Adipocyte (in vitro differentiated cells): ENCODE measurements around the gene RAB26.
A peak's percentile ranks its signal among the peaks of the same experiment; 100 is the strongest.
"Not testable (repeated sequence)": the region's sequence is repeated elsewhere in the genome, so short reads cannot be mapped to it uniquely, and the experiment has no call there.

Experiments
- DNase-seq: peaks from one replicate; pipeline ENCODE4 v3.0.0-alpha.2; 2015; ENCODE audit warnings: low read depth
- H3K27me3 ChIP-seq: replicated peaks from 2 replicates; pipeline ENCODE4 v1.7.0; 2013; ENCODE audit warnings: mild to moderate bottlenecking, low read length, moderate library complexity; ENCODE audit not compliant: control insufficient read depth, insufficient read depth
- H3K36me3 ChIP-seq: 2 replicates; pipeline ENCODE4 v1.7.0; 2013; ENCODE audit warnings: low read length, mild to moderate bottlenecking, moderate library complexity; ENCODE audit not compliant: control insufficient read depth, insufficient read depth, severe bottlenecking
- H3K4me1 ChIP-seq: 2 replicates; pipeline ENCODE4 v1.7.0; 2013; ENCODE audit warnings: mild to moderate bottlenecking, low read length, moderate library complexity; ENCODE audit not compliant: control insufficient read depth, insufficient read depth
- H3K4me3 ChIP-seq: 2 replicates; pipeline ENCODE4 v1.7.0; 2013; ENCODE audit warnings: mild to moderate bottlenecking, low read length, moderate library complexity
- H3K9ac ChIP-seq: 2 replicates; pipeline ENCODE4 v1.7.0; 2013; ENCODE audit warnings: mild to moderate bottlenecking, low read length, moderate library complexity
- H3K9me3 ChIP-seq: 2 replicates; pipeline ENCODE4 v1.7.0; 2013; ENCODE audit warnings: mild to moderate bottlenecking, low read length, moderate library complexity; ENCODE audit not compliant: control insufficient read depth

The RAB26 gene

GRCh38 chr16:2126928-2127556 is 21.4 kb upstream of the RAB26 start:
- H3K4me3 ChIP-seq, H3K9me3 ChIP-seq, H3K36me3 ChIP-seq, H3K27me3 ChIP-seq, DNase-seq: not testable (repeated sequence)
- Histone ChIP-seq H3K4me1 (peaks cover 38% of the 10 kb centered on the region), H3K9ac (peak overlapping the region; percentile 55)

GRCh38 chr16:2127630-2128280 is 20.7 kb upstream of the RAB26 start:
- H3K27me3 ChIP-seq, result not testable (repeated sequence)
- DNase-seq, result peak; percentile 36

GRCh38 chr16:2129251-2129650 is 19.2 kb upstream of the RAB26 start:
- not testable (repeated sequence) for H3K9ac ChIP-seq, H3K4me3 ChIP-seq, H3K9me3 ChIP-seq, H3K27me3 ChIP-seq, H3K36me3 ChIP-seq
- peaks cover 38% of the 10 kb centered on the region for H3K4me1 ChIP-seq
- peak; percentile 52 for DNase-seq

More at GRCh38 chr16:2127630-2128280, 20.7 kb upstream of the RAB26 start:
- H3K9me3 ChIP-seq, H3K36me3 ChIP-seq, H3K4me3 ChIP-seq: not testable (repeated sequence)
- Histone ChIP-seq H3K9ac (peak overlapping the region; percentile 55), H3K4me1 (peaks cover 38% of the 10 kb centered on the region)

GRCh38 chr16:2129890-2130447 is 18.5 kb upstream of the RAB26 start:
- not testable (repeated sequence) for H3K9ac ChIP-seq, H3K4me3 ChIP-seq, H3K36me3 ChIP-seq, DNase-seq, H3K9me3 ChIP-seq, H3K27me3 ChIP-seq
- peaks cover 32% of the 10 kb centered on the region for H3K4me1 ChIP-seq

GRCh38 chr16:2133797-2134196 is 14.6 kb upstream of the RAB26 start:
- not testable (repeated sequence) for DNase-seq, H3K4me1 ChIP-seq, H3K27me3 ChIP-seq, H3K36me3 ChIP-seq, H3K9me3 ChIP-seq
- peak overlapping the region; percentile 63 for H3K4me3 ChIP-seq
- H3K9ac ChIP-seq, result peak overlapping the region; percentile 42

GRCh38 chr16:2135071-2135470 is 13.4 kb upstream of the RAB26 start:
- not testable (repeated sequence) for H3K4me1 ChIP-seq, H3K9me3 ChIP-seq, H3K27me3 ChIP-seq, H3K36me3 ChIP-seq
- peak; percentile 37 for DNase-seq
- H3K9ac ChIP-seq, result peak overlapping the region; percentile 69
- peak overlapping the region; percentile 72 for H3K4me3 ChIP-seq

GRCh38 chr16:2135770-2136490 is 12.5 kb upstream of the RAB26 start, which contains the start of gene PKD1:
Gene PKD1 (minus strand): TSS chr16:2135898. CDS start chr16:2135689, 209 bp downstream.
- H3K4me3 ChIP-seq, result peak within 1 kb of the TSS; percentile 72
- not testable (repeated sequence) for H3K4me1 ChIP-seq, H3K27me3 ChIP-seq, H3K36me3 ChIP-seq, H3K9me3 ChIP-seq
- peak; percentile 92 for DNase-seq
- peak within 1 kb of the TSS; percentile 69 for H3K9ac ChIP-seq

GRCh38 chr16:2142942-2143877 is 5.2 kb upstream of the RAB26 start:
- no peak overlapping the region for H3K4me3 ChIP-seq
- H3K9me3 ChIP-seq, result no peaks in the 10 kb centered on the region
- no peaks in the 10 kb centered on the region for H3K4me1 ChIP-seq
- no peak for DNase-seq
- H3K9ac ChIP-seq, result no peak overlapping the region
- no peaks in the 10 kb centered on the region for H3K36me3 ChIP-seq
- H3K27me3 ChIP-seq, result no peaks in the 10 kb centered on the region

GRCh38 chr16:2143878-2144485 is 4.4 kb upstream of the RAB26 start:
- no peaks in the 10 kb centered on the region for H3K27me3 ChIP-seq
- no peak overlapping the region for H3K9ac ChIP-seq
- no peak for DNase-seq
- no peaks in the 10 kb centered on the region for H3K9me3 ChIP-seq
- no peak overlapping the region for H3K4me3 ChIP-seq
- H3K4me1 ChIP-seq, result no peaks in the 10 kb centered on the region
- H3K36me3 ChIP-seq, result no peaks in the 10 kb centered on the region

GRCh38 chr16:2145843-2146242 is 2.6 kb upstream of the RAB26 start:
- no peaks in the 10 kb centered on the region for H3K9me3 ChIP-seq
- no peaks in the 10 kb centered on the region for H3K36me3 ChIP-seq
- H3K4me1 ChIP-seq, result peaks cover 7% of the 10 kb centered on the region
- no peak overlapping the region for H3K4me3 ChIP-seq
- no peak overlapping the region for H3K9ac ChIP-seq
- H3K27me3 ChIP-seq, result no peaks in the 10 kb centered on the region
- DNase-seq, result no peak
